Jurkat, Clone E6-1 (cell line): ENCODE data around the gene CBFA2T3.
A peak's percentile ranks its signal among the peaks of the same experiment; 100 is the strongest.

Experiments used
- DNase-seq: peaks from one replicate; pipeline ENCODE4 v3.0.0-alpha.2; 2011; ENCODE audit warnings: low read depth, low spot score
- H3K4me3 ChIP-seq: 2 replicates; pipeline ENCODE4 v1.5.1; 2011; ENCODE audit warnings: mild to moderate bottlenecking, low read length, control low read depth, moderate library complexity

CBFA2T3 gene

DNA sequence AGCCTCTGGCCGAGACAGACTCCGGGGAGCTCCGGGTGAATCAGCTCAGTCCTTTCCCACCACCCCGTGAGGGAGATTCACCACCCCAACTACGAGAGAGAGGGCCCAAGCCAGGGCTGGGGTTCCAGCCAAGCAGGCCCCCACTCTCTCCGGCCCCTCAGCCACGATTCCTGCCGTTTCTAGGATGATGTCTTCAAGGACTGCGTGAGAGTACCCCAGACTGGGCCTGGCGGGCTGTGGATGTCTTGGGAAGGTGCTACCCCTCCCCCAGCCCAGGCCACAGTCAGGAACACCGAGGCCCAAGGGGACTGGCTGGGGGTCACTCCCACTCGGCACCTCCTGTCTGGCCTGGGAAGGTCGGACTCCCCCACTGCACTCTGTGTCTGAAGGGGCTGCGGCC is 89.0 kb downstream of the CBFA2T3 start:
- no peak overlapping the region for H3K4me3 ChIP-seq
- DNase-seq = no peak

DNA sequence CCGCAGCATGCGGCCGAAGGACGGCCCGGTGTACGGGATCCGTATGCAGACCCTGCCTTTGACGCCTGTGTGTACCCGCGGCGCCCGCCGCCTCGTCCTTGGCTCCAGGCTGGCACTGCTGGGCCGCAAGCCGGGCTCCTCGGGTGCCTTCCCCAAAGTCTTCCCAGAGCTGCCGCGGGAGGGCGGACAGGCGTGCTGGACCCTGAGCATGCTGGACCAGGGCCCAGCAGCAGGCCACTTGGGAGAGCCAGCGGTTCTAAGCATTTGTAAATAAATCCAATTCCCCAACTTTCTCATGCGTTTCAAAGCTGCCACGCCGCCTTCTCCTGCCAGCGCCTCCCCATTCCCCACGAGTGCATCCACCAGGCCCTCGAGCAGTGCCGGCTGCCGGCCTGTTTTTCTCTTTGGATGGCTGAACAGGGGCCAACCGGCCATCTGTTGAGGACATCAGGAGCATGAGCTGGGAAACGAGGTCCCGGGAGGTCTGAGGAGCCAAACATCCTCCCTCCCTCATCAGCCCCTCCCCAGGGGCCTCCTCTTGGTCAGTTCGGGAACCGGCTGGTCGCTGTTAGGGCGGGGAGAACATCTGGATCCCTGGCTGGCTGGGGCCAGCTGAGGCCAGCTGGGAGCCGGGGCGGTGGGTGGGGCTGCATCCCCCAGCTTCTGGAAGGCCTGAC is 90.0 kb downstream of the CBFA2T3 start:
- no peak overlapping the region for H3K4me3 ChIP-seq
- DNase-seq = no peak

DNA sequence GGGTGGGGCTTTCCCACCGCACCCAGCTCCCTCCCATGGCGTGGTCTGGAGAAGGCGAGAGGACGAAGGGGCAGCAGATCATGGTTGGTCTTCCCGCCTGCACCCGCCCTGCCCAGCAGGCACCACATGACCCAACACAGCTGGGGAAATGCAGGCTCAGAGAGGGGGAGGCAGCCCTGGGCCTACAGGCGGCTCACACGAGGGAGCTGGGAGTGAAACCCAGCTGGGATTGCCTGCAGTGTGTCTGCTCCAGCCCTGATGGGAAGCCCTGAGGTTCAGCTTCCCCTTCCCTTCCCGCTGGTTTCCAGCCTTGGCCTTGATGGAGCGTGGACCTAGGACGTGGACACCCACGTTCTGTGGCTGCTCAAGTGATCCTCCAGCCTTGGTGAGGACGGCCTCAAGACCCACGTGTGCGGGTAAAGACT is 90.6 kb downstream of the CBFA2T3 start:
- DNase-seq = no peak

DNA sequence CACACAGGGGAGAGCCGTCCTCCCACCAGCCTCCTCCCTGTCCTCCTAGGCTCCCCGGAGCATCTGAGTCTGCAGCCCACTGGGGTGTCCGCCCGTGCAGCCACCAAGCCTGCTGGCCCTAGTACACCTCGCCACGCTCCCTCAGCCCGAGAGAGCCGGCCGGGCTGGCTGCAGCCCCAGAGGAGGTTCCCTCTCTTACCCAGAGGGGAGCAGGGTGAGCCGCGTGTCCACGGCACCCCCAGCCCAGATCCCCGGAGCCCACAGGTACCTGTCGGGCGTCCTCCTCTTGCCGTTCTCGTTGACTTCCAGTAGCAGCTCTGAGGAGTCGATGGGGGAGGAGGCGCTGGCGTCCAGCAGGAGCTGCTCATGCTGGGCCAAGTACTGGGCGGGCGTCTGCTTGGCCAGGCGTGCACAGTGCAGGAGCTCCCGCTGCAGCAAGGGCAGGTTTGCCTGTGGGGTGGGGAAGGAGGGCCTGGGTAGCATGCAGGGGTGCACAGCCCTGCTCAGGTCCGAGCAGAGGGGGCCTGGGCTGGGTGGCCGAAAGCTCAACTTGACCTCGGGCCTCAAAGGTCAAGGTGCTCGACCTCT is 91.2 kb downstream of the CBFA2T3 start:
- DNase-seq = no peak
- no peak overlapping the region for H3K4me3 ChIP-seq

More for the DNA sequence above, 90.6 kb downstream of the CBFA2T3 start:
- no peak overlapping the region for H3K4me3 ChIP-seq

DNA sequence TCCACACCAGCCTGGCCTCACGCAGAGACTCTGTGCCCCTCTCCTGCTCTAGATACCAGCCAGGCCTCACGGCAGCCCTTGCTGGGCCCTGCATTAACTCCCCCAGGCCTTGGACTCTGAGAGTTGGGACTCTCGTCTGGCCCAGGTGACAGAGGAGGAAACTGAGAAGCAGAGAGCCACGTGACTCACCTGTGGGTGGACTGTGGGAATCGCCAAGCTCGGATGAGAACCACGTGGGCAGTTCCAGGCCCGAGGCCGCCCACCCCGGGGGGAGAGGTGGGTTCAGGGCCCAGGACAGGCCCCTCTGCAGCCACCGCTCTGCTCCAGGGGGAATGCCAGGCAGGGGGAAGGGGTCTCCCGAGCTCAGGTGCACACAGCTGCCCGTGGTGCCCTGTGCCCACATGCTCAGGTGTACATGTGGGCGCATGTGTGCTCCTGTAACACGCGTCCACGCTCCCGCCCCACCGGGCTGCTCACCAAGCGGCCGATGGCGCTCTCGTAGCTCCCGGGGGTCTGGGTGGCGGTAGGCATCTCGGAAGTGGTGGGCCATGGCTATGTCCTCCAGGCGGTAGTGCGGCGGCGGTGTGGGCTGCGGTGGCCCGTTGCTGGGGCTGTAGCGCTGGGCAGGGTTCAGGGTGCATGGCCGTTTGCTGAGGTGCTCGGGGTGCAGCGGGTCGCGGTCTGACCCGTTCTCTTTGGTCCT is 92.3 kb downstream of the CBFA2T3 start:
- DNase-seq = no peak
- no peak overlapping the region for H3K4me3 ChIP-seq

DNA sequence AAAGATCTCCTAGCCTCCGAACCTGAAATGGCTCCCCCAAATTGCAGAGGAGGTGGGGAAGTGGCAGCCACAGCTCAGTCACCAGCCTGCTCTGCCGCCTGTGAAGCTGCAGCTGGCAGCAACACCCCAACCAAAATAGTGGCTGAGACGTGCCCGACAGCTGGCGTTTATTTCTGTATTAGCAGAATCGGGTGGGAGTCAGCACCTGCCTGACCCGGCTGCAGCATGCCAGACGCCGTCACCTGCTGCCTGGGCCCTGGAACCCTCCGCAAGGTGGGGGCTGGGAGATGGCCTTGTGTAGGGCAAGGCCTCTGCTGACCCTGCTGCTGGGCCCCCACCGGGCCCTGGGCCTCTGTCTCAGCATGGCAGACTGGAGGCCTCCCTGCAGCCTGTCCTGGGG is 93.1 kb downstream of the CBFA2T3 start:
- no peak overlapping the region for H3K4me3 ChIP-seq
- DNase-seq = no peak

DNA sequence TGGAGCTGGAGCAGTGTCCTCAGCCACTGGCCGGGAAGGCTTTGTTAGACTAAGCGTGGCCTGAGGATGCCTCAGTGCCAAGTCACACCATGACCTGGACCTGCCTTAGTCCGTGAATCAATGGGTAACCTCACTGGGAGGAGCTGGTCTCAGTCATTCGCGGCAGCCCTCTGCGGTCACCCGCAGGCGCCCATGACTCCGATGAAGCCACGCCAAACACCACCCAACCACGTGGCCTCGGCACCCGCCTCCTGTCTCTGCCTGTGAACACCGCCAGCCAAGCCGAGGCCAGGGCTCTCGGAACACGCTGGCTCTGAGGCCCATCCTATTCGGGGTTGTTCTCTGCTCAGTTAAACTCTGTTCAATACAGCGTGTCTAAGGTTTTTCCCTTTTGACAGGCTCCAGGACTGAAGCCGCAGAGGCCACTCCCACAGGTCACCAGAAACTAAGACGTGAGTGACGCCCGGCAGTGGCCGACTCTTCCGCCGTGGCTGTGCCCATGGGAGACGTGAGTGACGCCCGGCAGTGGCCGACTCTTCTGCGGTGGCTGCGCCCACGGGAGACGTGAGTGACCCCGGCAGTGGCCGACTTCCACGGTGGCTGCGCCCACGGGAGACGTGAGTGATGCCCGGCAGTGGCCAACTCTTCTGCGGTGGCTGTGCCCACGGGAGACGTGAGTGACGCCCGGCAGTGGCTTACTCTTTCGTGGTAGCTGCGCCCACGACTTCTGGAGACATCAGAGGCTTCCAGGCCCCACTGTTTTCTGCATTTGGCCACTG is 93.7 kb downstream of the CBFA2T3 start:
- no peak for DNase-seq
- H3K4me3 ChIP-seq = no peak overlapping the region

DNA sequence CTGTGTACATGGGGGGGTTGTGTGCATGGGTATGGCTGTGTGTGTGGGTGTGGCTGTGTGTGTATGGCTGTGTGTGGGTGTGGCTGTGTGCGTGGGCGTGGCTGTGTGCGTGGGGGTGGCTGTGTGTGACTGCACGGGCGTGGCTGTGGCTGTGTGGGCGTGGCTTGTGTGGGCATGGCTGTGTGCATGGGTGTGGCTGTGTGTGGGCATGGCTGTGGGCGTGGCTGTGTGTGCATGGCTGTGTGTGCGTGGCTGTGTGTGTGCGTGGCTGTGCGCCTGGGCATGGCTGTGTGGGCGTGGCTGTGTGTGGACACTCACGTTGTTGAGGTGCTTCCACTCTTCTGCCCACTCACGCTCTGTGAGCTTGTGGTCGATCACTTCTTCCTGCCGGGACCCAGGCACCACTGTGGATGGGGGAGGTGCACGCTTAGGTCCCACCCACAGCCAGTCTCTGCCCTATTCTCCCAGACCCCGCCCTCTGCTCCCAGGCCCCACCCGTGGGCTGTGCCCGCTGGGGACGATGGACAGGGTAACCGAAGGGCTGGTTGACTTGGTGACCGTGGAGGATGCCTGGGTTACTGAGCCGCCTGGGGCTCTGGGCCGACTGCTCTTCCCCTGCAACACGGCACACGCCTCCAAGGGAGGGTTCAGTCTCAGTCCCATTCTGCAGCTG is 94.5 kb downstream of the CBFA2T3 start:
- DNase-seq = peak; percentile 35
- no peak overlapping the region for H3K4me3 ChIP-seq

DNA sequence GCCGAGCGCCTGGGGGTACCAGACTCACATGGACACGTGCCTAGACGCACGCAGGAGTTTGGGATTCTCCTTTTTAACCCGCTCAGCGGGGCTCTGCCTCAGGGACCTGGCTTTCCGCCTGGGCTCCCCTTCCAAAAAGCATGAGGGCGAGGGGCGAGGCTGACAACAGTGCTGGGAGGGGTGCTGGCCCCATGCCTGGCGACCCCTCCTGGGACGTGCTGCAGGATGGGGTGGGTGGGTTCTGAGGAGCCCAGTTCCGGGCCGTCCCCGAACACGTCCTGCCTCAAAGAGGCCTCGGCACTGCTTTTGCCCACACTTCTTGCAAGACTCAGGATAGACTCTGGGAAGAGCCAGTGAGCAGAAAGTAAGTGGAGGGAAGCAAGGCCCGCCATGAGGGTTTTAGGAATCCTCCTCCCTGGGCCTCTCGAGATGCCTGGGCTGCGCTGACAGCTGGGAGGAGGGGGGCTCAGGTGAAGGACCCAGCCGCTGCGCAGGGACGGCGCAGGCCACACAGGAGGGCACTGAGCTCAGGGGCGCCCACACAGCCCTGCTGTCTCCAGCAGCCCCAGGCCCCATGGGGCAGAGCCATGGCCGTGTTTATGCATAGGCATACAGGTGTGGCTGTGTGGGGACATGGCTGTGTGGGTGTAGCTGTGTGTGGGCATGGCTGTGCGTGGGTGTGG is 95.2 kb downstream of the CBFA2T3 start:
- no peak overlapping the region for H3K4me3 ChIP-seq
- DNase-seq = no peak

DNA sequence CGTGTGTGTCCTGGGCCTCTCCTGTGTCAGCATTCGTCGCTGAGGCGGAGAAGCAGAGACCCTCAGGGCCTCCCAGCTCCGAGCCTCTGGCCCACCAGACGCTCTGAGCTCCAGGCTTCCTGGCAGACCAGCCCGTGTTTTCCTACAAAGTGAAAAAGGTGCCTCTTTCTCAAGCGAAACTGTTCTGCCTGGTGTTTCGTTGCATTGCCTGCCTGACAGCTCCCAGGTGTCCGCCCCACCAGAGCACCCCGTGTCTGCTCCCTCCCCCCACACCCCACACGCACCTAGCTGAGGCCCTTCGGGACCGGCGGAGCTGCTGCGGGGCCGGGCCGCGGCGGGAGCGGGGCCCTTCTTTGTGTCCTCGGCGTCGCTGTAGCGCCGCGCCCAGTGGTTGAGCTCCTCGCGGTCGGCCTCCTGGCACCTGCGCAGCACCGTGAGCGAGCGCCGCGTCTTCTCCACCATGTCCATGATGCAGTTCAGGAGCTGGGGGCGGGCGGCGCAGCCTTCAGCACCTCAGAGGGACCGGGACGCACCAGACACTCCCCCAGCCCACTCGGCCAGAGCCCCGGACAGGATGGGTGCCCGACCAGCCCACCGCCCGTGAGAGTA is 95.9 kb downstream of the CBFA2T3 start:
- DNase-seq = no peak
- H3K4me3 ChIP-seq = no peak overlapping the region

DNA sequence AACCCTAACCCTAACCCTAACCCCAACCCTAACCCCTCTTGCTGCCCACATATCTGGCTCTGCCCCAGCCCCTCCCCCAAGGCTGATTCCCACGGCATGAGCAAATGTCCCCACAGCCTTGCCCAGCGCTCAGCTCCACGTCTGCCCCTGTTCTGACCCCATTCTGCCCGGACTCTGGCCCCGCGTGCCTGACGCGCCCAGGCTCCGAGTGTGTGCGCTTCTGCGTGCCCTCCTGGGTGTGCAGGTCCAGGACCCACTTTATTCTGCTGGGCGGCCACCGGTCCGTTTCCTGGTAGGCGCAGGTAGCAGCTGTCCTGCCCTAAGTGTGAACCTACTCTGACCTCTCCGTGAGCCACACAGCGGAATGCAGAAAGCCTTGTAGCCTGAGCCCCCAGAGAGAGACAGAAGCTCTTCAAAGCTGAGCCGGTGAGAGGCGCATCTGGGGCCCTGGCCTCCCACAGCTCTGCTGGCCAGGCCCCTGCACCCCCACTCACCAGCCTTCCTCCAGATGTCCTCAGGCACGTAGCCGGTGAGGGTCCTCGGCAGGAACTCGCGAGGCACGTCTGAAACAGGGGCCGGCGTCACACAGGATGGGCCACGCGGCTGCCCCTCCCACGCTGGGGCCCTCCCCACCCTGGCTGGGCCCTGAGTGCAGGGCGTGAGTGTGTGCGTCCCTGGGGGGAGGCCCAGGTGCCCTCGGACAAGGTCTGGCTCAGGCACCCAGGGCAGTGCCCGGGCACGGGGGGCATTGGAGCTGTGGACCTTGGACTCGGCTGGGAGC is 96.6 kb downstream of the CBFA2T3 start:
- no peak for DNase-seq
- no peak overlapping the region for H3K4me3 ChIP-seq

DNA sequence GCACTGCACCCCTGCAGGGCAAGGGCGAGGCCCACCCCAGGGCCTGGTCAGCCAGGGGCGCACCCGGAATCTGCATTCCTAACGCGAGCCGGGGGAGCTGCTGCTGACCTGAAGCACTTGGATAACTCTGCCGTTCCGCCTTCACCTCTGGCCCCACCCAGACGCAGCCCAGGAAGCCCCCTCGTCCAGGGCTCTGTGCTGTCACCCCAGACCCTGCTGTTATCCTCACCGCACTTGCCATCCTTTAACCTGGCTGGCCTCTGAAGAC is 97.3 kb downstream of the CBFA2T3 start:
- DNase-seq = no peak

DNA sequence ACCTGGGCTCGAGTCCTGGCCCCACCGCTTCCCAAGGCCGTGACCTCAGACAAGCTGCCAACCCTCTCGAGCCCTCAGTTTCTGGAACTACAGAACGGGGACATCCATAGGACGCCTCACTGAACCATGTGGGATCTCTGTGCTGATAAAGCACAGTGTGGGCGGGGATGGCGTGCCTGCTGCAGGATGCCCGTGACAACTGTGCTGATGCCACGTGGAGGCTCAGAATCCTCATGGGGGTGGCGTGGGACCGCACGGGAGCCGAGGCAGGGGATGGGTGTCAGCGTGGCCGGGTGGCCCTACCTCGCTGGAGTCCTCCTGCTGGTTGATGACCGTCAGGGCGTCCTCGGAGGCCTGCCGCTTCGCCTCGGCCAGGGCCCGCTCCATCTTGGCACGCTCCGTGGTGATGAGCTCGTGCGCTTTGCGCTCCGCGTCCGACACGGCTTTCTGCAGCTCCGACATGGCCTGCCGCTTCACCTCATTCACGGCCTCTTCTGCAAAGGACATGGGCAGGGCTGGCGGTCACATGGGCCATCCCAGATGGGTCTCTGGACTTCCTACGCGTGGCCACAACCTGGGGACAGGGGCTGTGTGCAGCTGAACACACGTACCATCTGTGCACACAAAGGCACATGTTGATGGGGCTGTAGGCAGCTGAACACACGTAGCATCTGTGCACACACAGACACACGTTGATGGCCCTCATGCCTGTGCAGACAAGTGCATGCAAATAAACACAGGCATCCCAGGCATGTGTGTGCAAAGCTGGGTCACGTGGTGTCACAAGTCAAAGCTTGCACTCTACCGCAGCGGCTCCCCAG is 97.8 kb downstream of the CBFA2T3 start:
- no peak overlapping the region for H3K4me3 ChIP-seq
- DNase-seq = no peak

More for the DNA sequence above, 97.3 kb downstream of the CBFA2T3 start:
- no peak overlapping the region for H3K4me3 ChIP-seq

DNA sequence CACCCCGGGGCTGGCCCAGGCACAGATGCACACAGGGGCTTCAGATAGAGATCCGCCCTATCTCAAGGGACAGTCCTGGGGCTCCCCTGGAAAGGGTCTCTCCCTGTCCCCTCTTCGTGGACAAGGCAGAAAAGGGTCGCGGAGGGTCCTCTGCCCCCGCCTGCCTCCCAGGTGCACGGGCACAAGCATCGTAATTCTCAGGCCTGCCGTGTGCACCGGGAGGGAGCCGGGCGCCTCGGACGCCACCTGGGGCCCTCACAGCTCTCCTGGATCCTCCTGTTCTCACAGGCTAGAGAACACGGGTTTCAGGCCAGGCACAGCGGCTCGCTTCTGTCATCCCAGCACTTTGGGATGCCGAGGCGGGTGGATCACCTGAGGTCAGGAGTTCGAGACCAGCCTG is 98.7 kb downstream of the CBFA2T3 start:
- DNase-seq = no peak
- H3K4me3 ChIP-seq = no peak overlapping the region

DNA sequence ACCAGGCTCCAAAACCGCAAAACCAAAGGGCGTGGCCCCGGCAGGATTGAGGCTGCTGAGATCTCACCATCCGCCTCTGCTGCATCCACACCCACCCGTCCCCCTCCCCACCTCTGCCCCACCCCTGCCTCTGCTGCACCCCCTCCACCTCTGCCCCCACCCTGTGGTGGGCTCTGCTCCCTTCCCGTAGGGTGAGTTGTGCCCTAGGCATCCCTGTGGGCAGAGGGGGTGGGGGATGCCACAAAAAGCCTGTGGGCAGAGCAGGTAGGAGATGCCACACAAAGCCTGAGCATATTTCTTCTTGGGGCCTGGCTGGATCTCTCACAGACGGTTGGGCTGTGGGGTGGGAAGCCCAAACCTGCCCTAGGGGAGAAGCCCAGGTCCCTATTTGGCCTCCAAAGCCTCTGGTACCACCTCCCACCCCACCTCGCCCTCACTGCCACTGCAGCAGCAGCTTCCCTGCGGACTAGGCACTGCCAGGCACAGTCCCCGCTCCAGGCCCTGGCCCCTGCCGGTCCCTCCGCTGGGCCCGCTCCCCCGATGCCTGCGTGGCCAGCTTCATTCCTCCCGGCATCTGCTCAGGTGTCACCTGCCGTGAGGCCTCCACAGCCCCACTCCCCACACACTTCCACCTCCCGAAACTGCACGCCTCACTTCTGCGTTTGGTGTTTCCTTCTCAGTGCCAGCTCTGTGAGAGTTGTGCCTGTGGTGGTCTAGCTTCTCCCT is 99.3 kb downstream of the CBFA2T3 start:
- no peak overlapping the region for H3K4me3 ChIP-seq
- DNase-seq = no peak

DNA sequence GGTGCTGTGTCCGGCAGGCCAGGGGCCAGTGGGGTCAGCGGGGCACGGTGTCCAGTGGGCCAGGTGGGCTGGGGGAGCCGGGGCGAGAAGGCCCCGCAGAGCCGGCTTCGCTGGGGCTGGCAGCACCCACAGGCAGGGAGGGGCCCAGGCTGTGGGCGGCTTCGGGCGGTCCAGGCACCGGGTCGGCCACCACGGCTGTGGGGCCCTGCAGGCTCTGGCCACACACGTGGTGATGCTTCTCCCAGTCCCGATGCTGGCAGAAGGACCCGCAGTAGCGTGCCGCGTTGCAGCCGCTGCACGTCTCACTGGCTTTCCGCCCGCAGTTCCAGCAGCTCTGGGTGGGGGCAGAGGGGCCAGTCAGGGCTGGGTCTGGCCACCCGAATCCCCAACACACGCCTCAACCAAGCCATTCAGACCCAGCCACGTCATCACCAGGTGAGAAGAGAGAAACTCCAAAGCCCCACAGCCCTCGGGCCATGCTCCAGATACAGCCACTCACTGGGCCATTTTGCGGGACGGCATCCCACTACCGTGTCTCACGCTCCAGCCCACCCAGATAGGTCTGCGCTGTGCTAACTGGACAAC is 100.0 kb downstream of the CBFA2T3 start:
- no peak for DNase-seq
- no peak overlapping the region for H3K4me3 ChIP-seq
